SK-N-MC (cell line): ENCODE measurements around the gene RYR2.

Experiments used
- EZH2 ChIP-seq: fragments of 200-600 bp; sonication (generic); IDR thresholded peaks from one replicate; pipeline ENCODE4 v1.6.1; 2017; ENCODE audit warnings: antibody characterized with exemption
- POLR2AphosphoS5 ChIP-seq: IDR thresholded peaks from 2 replicates; pipeline ENCODE4 v1.6.1; 2012; ENCODE audit warnings: mild to moderate bottlenecking, low read depth, low read length, borderline replicate concordance

DNA sequence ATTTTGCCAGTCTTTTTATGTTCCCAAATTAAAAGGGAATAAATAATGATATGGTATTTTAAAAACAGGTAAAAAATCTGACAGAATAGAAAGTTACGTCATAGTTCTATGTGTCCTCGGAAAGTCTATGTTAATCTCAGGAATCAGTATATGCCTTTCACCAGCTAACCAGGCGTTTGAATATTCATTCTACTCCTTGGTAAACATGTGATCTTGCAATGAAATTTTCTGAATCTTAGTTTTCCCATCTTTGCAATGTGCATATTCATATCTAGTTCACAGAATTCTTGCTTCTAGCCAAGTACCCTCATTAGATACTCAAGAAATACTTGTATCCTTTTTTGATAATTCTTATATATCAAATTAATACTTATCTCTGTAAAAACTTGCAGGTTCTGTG, 669.3 kb downstream of the RYR2 start:
- no peak for TF ChIP-seq POLR2AphosphoS5
- TF ChIP-seq EZH2 = no peak
